Measurements from ENCODE around the gene SH3TC1. TPM values are rescaled to one million over a fixed set of nuclear protein-coding genes. Genes with fewer than 3 reads are reported as not detected.

The SH3TC1 gene
- total RNA-seq, 2 experiments from 2014 or later: 5.9 to 6.0 TPM

- CTCF ChIA-PET: interaction anchor here (0.6 to 2.0 kb wide), 2 partner anchors 18 to 137 kb away, joined by 3 to 7 read pairs; no protein-coding TSS in a partner anchor
- POLR2A ChIA-PET: no interaction called here
Observed at GRCh38 chr4:8194306-8195242, 4.5 kb upstream of the SH3TC1 start.

DNA sequence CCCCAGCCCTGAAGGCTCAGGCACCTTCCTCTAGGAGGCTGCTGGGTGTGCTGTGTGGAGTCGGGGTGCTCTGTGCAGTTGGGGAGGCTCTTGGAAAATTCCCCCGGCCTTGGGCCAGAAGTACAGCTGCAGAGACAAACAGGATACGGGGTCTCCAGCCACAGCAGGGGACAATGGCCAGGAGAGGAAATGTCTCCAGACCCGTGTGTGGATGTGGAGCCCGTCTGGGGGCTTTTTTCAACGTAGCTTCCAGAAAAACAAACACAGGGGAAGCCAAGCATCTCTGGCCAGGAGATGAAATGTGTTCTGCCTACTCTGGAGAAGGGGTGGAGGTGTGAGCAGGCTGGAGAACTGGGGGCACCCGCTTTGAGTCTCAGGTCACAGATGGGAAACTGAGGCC lies 3.7 kb upstream of the SH3TC1 start:
- CTCF ChIA-PET: no interaction called here
- POLR2A ChIA-PET: no interaction called here

DNA sequence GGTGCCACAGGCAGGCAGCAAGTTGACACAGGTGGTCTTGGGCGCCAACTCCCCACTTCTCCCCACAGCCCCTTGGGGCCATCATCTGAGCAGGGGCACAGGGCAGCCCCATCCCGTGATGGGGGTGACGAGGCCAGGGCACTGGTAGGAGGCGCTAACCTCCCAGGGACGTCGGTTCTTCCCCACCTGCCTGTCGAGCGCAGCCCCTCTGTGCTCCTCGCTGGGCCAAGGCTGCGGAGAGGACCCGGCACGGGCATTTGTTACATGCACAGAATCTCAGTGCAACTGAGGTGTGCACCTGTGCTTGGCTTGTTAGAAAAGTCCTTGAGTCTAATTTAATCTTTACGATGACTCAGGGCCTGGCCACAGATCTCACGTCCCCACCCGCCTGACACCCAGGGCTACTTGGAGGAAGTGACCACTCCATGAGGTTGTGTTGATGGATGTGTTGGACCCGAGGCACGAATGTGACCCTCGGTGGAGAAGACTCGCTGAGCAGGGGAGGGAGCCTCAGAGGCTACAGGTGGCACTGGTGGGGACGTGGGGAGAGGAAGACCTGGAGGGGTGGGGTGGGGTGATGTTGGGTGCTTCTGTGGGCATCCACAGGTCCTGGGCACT lies 3.1 kb upstream of the SH3TC1 start:
- POLR2A ChIA-PET: no interaction called here

DNA sequence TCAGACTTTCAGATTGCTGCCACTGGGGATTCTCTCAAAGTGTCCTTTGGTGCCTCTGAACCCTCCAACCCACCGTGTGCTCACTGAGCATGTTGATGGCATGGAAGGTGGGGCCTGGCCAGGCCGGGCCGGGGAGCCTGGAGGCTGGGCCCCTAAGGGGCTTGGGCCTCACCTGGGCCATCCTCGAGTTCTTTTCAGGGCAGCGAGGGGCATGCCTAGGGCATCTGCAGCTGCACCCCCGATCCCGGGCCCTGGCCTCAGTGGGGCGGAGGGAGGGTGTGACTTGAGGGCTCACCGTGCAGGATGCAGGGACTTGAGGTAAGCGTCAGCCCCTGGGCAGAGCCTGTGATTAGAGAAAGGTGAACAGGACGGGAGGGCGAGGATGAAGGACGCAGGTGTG lies 1.6 kb upstream of the SH3TC1 start:
- CTCF ChIA-PET: no interaction called here
- POLR2A ChIA-PET: no interaction called here

More for the DNA sequence above, 3.1 kb upstream of the SH3TC1 start:
- CTCF ChIA-PET: no interaction called here

DNA sequence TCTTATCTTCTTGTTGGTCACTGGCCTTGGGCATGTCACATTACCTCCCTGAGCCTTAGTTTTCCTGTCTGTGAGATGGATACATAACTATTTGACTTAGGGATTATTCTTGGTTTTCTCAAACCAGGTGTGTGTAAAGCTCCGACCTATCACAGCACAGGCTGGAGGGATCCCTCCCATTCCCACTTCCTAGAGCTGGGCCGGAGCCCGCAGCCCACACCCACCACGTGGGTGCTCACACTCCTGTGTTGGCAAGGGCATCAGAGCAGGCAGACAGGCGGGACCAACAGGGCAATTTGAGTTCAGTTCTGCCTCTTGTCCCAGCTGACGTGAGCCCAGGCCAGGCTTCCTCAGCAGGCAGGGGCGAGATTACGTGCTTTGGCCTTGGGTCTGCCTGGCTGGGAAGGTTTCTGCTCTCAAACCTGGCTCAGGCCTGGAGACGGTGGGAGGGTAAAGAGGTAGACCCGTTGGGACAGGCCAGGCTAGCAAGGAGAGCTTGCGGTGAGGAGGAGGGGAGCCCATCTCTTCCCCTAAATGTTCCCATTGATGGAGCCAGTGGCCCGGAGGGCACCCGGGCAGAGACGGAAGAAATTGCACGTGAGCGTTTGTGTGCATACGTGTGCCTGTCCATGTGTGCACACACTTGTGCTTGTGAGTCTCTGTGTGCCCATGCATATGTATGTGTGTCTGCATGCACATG lies 734 bp upstream of the SH3TC1 start:
- ChIA-PET CTCF (interaction anchor here (1.0 to 2.1 kb wide), 5 partner anchors 22 to 213 kb away, joined by 3 to 5 read pairs (median 4); no protein-coding TSS in a partner anchor), POLR2A (interaction anchor here (1.0 to 1.5 kb wide), 3 partner anchors 30 to 230 kb away, joined by 3 to 4 read pairs (median 4); partner anchors contain the start of gene ABLIM2)

- ChIA-PET POLR2A (interaction anchor here (0.9 to 1.5 kb wide), 4 partner anchors 26 to 229 kb away, joined by 3 to 4 read pairs (median 4); partner anchors contain the start of gene ABLIM2), CTCF (interaction anchor here (1.0 to 2.1 kb wide), 4 partner anchors 21 to 203 kb away, joined by 3 to 5 read pairs (median 4); no protein-coding TSS in a partner anchor)
Observed at GRCh38 chr4:8199594-8200301, 658 bp downstream of the SH3TC1 start.

- POLR2A ChIA-PET: interaction anchor here (0.9 to 1.5 kb wide), 2 partner anchors 25 to 228 kb away, joined by 3 to 4 read pairs; no protein-coding TSS in a partner anchor
- CTCF ChIA-PET: interaction anchor here (1.2 to 2.1 kb wide), 4 partner anchors 21 to 202 kb away, joined by 3 to 5 read pairs (median 4); no protein-coding TSS in a partner anchor
Observed at GRCh38 chr4:8200302-8200975, 1.3 kb downstream of the SH3TC1 start.

DNA sequence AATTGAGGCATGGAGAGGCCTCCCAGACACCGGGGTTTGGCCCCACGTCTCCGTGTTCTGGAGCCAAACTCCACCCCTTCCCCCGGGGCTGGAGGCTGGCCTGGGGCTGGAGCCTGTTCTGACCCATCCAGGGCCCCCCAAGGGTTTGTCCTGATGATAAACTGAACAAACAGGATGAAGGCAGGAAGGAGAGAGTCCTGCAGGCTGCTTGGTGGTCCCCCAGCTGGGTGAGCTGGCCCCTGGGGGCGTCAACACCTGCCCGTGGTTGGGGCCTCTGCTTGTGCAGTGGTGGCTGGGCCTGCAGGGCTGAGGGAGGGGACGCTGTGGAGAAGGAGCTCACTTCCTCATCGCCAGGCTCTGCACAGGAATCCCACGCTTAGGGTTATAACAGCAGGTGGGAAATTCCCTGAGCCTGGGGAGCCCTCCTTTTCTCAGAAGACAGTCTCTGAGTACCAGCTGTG lies 2.3 kb downstream of the SH3TC1 start:
- ChIA-PET POLR2A (interaction anchor here (0.6 kb wide), 1 partner anchor 1932 kb away, joined by 3 read pairs; the partner anchor contains the start of gene WFS1), CTCF (interaction anchor here (1.0 to 1.2 kb wide), 2 partner anchors 25 to 41 kb away, joined by 3 to 5 read pairs; no protein-coding TSS in a partner anchor)

DNA sequence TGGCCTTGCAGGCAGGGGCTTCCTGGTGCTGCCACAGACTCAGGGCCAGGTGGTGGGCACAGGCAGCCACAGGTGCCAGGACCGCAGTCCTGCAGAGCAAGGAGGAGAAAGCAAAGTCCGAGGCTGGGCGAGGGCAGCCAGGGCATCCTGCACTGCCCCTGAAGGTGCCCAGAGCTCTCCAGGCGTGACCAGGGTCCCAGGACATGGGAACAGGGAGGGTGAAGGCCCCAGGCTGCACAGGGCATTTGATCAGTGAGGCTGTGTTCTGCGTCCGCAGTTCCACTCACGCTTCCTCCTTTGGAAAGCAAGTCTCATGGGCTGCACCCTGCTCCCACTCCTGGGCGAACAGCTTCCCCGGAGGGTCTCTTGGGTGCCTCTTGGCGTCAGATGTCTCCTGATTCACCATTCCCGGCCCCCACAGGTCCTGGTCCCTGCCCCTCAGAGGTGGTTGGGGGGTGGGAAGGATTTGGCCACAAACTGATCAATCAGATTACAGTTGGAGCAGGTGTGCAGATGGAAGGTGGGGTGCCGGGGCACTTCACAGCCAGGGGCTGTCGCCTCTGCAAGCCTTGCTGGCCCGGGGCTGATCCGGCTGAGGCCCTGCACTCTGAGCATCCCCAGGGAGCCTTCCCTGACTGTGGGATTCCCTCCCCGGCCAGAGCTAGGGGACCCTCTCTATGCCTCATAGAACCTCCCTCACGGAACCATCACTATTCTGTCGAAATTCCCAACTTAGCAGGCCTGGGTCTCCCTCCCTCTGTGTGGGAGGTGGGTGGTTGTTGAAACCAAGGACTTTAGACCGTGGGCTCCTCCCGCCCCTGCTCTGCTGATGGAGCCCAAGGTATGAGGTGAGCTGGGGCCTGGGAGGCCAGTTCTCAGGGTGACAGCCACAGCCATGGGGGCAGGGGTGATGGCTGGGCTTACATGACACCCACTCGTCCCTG lies 3.3 kb downstream of the SH3TC1 start:
- ChIA-PET CTCF (interaction anchor here (1.0 to 1.2 kb wide), 3 partner anchors 26 to 40 kb away, joined by 3 to 5 read pairs (median 3); no protein-coding TSS in a partner anchor), POLR2A (interaction anchor here (0.6 kb wide), 1 partner anchor 1933 kb away, joined by 3 read pairs; the partner anchor contains the start of gene WFS1)

- ChIA-PET POLR2A (no interaction called here), CTCF (interaction anchor here (0.5 to 1.1 kb wide), 2 partner anchors 26 to 247 kb away, joined by 3 to 4 read pairs; no protein-coding TSS in a partner anchor)
Observed at GRCh38 chr4:8203052-8203401, 3.9 kb downstream of the SH3TC1 start.

GRCh38 chr4:8203817-8204216 lies 4.7 kb downstream of the SH3TC1 start:
- ChIA-PET CTCF (interaction anchor here (0.5 kb wide), 1 partner anchor 247 kb away, joined by 4 read pairs; no protein-coding TSS in a partner anchor), POLR2A (no interaction called here)

DNA sequence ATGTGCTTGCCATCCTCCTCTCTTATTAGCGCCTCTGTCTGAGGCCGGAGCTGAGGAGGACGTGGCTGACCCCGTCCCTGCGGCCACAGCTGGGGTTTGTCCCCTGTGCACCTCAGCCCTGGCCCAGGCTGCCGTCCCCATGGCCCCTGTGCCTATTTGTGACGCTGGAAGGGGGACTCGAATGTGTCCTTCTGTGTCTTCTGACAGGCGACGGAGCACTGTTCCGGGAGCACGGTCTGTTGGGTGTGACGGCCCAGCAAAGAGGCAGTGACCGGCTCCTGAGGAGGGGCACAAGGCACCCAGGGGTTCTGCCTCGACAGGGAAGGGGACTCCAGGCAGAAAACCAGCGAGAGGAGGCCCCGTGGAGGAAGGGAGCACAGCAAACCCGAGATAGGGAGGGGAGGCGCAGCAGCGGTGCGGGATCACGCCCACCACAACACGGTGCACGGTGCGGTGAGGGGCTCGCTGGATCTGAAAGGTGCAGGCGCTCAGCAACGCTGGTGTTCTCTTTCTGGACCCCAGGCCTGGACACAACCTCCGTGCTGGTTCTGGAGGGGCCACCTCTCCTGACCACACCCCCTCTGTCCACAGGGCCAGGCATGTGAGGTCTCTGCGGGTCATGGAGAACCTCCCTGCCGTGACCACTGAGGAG lies 5.6 kb downstream of the SH3TC1 start:
- ChIA-PET CTCF (no interaction called here), POLR2A (no interaction called here)

GRCh38 chr4:8205241-8205707 lies 6.2 kb downstream of the SH3TC1 start:
- ChIA-PET CTCF (no interaction called here), POLR2A (no interaction called here)

DNA sequence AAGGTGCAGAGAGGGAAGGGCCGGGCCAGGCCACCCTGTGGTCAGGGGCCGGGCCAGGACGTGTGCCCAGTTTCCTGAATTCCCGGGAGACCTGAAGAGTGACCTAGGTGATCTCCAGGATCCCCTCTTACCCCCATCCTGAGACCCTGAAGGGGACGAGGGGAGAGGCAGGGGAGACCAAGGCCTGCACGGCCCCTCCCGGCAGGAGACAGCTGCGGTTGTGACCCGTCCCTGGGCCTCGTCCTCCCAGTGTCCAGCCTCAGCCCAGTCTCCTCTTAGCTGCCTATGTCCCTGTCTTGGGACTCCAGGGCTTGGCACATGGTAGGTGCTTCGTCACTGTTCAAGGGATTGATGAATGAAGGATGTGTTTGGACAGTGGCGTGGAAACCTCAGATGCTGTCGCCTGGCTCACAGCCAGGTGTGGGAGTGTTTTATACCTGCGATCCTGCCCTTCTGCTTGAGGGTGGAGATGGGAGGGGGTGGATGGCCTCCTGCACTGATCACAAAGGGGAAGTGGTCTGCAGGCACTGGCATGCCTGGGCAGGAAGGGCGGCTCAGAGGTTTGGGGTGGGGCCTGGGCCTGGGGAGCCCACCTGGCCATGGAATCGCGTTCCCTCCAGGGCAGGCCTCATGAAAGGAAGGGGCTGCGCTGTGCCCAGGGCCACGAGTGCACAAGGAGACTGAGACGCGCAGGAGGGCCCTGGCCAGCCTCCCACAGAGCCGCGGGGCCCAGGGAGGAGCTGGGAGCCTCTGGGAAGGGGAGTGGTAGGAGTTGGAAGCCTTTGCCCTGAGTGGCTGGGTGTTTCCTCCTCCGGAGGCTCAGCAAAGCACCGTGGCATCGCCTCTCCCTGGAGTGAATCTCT lies 6.9 kb downstream of the SH3TC1 start:
- ChIA-PET CTCF (no interaction called here), POLR2A (no interaction called here)

DNA sequence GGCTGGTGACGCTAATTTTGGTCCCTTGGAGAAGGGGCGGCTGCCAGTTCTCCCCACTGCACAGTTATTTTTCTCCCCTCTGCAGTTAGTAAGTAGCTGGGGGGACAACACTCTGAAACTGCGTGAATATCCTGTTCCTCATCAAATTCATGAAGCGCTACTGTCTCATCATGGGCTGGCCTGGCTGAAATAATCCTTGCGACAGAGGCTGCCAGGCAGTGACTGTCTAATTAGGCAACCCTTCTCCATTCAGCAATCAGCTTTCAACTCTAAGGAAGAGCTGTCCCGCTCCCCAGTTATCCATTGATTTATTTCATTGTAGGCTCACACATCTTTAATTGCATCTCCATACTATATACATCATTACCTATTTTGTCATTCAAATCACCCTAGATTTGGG lies 8.2 kb downstream of the SH3TC1 start:
- POLR2A ChIA-PET: no interaction called here
- CTCF ChIA-PET: interaction anchor here (0.7 to 1.2 kb wide), 2 partner anchors 31 to 90 kb away, joined by 4 to 5 read pairs; no protein-coding TSS in a partner anchor

DNA sequence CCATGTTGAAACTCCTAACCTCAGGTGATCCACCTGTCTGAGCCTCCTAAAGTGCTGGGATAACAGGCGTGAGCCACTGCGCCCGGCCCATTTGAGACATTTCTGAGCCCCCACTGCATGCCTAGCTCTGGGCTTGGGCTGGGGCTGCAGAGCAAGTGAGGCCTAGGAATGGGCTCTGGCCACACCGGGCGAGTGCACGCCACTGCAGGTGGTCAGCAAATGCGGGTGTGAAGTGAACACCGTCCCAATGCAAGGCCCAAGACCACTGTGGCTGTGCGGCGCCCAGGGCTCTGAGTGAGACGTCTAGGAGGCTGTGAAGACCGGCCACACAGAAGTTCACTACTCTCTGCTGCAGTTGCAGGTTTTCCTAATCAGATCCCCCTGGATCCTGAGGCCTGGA lies 9.5 kb downstream of the SH3TC1 start:
- CTCF ChIA-PET: no interaction called here
- POLR2A ChIA-PET: no interaction called here
